ENCODE measurements around the gene HEPN1.
"Not testable (repeated sequence)": the region's sequence is repeated elsewhere in the genome, so short reads cannot be mapped to it uniquely, and the experiment has no call there.

HEPN1 gene

GRCh38 chr11:124961972-124962609 lies 43.0 kb downstream of the HEPN1 start:
- DNase-seq (ENCODE audit: insufficient read length, low spot score) (peak; percentile 19), FAIRE-seq (peak; percentile 89)
- TF ChIP-seq POLR2AphosphoS5 (IDR thresholded peaks at IDR 0.05; ENCODE audit: low read depth, low read length) (no peak), PAX5 (IDR thresholded peaks at IDR 0.05; ENCODE audit: insufficient read depth, low read length, severe bottlenecking) (no peak), POLR2A (IDR thresholded peaks at IDR 0.05; ENCODE audit: low read depth, low read length) (no peak), SPI1 (IDR thresholded peaks at IDR 0.05; ENCODE audit: low read depth, low read length) (no peak), POU2F2 (IDR thresholded peaks at IDR 0.05; ENCODE audit: low read depth, low read length) (no peak), TAF1 (IDR thresholded peaks at IDR 0.05; ENCODE audit: low read depth, low read length) (no peak)

DNA sequence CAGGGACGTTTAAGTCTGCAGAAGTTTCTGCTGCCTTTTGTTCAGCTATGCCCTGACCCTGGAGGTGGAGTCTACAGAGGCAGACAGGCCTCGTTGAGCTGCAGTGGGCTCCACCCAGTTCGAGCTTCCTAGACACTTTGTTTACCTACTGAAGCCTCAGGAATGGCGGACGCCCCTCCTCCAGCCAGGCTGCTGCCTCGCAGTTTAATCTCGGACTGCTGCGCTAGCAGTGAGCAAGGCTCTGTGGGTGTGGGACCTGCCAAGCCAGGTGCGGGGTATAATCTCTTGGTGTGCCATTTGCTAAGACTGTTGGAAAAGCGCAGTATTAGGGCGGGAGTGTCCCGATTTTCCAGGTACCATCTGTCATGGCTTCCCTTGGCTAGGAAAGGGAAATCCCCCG lies 49.1 kb downstream of the HEPN1 start:
- FAIRE-seq; DNase-seq (ENCODE audit: insufficient read length, low spot score): not testable (repeated sequence)
